Kidney epithelial cell (primary cell): Measurements from ENCODE around the gene RBP4. TPM values are rescaled to one million over a fixed set of nuclear protein-coding genes. Genes with fewer than 3 reads are reported as not detected.

Experiments
- DNase-seq: peaks from one replicate; pipeline ENCODE4 v3.0.0-alpha.2; 2010; ENCODE audit warnings: low read depth
- H3K27me3 ChIP-seq: 2 replicates; pipeline ENCODE4 v1.6.0; 2011; ENCODE audit warnings: low read length; ENCODE audit not compliant: control insufficient read depth, insufficient read depth
- H3K36me3 ChIP-seq: 2 replicates; pipeline ENCODE4 v1.5.1; 2011; ENCODE audit warnings: low read length; ENCODE audit not compliant: control insufficient read depth, insufficient read depth
- H3K4me3 ChIP-seq: 2 replicates; pipeline ENCODE4 v1.5.1; 2011; ENCODE audit warnings: low read depth, mild to moderate bottlenecking, control low read depth, low read length
- total RNA-seq: library from RNA; depleted of rRNA; stranded (reverse); fragments of >200 nt; gene quantifications from 2 replicates; pipeline ENCODE4 v1.2.3, GENCODE V29; 2015
- TF ChIP-seq, protein P1 (sequence below): IDR thresholded peaks from 2 replicates; pipeline ENCODE4 v1.5.1; 2011; ENCODE audit warnings: mild to moderate bottlenecking, moderate library complexity, low read length, control low read depth, inconsistent platforms; ENCODE audit not compliant: insufficient read depth, poor library complexity, severe bottlenecking

RBP4 gene
- total RNA-seq, 1 donor from 2014 or later = not detected

DNA sequence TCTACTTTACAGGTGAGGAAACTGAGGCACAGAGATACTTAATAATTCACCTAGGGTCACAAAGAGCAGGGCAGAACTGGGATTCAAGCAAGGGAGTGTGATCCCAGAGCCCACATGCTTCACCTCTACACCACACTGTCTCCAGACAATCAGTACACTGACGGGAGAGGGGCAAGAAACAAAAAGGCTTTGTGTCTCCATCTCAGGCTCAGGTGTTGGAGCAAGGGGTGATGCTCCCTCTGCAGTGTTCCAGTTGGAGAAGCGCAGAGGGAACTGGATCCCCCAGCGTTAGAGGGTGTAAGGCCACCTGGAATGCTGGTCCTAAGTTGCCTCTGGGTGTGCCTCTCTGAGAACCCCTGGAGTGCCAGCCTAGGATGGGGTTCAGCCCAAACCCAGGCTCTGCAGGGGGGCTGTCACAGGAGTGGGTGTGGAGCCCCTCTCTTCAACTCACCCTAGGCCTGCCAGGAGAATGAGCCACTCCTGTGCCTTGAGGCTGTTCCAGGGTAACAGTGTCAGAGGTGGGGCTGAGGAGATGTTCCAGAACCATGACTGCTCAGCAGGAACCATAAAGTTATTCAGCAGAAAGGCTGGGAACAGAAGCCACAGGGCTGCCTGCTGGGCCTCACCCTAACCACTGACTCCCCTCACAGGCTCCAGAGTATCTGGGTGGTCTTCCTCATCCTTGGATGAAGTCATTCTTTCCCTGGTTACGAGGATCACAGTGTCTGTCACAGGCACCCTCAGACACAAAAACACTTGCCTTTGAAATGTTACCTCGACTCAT lies 5.5 kb downstream of the RBP4 start:
- no peak overlapping the region for H3K4me3 ChIP-seq
- TF ChIP-seq, protein P1, sequence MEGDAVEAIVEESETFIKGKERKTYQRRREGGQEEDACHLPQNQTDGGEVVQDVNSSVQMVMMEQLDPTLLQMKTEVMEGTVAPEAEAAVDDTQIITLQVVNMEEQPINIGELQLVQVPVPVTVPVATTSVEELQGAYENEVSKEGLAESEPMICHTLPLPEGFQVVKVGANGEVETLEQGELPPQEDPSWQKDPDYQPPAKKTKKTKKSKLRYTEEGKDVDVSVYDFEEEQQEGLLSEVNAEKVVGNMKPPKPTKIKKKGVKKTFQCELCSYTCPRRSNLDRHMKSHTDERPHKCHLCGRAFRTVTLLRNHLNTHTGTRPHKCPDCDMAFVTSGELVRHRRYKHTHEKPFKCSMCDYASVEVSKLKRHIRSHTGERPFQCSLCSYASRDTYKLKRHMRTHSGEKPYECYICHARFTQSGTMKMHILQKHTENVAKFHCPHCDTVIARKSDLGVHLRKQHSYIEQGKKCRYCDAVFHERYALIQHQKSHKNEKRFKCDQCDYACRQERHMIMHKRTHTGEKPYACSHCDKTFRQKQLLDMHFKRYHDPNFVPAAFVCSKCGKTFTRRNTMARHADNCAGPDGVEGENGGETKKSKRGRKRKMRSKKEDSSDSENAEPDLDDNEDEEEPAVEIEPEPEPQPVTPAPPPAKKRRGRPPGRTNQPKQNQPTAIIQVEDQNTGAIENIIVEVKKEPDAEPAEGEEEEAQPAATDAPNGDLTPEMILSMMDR = no peak
- peaks cover 9% of the 10 kb centered on the region for H3K27me3 ChIP-seq
- DNase-seq = no peak
- no peaks in the 10 kb centered on the region for H3K36me3 ChIP-seq

GRCh38 chr10:93594518-93594917 lies 6.5 kb downstream of the RBP4 start:
- DNase-seq = no peak
- no peak overlapping the region for H3K4me3 ChIP-seq
- TF ChIP-seq, protein P1 = no peak
- no peaks in the 10 kb centered on the region for H3K36me3 ChIP-seq
- H3K27me3 ChIP-seq = no peaks in the 10 kb centered on the region

DNA sequence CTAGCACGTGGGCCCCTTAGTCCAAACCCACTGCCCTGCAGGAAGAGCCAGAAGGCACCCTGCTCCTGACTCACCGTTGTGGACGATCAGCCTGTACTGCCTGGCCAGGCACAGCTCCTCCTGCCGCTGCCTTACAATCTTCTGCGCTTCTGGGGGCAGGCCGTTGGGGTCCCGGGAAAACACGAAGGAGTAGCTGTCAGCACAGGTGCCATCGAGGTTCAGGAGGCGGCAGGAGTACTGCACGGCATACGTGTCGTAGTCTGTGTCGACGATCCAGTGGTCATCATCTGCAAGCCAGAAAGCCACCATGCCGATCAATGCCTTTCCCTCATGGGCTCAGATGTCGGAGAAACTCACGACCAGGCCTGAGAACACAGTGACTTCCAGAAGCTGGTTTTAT lies 7.3 kb downstream of the RBP4 start:
- Histone ChIP-seq H3K4me3 (no peak overlapping the region), H3K27me3 (no peaks in the 10 kb centered on the region), H3K36me3 (no peaks in the 10 kb centered on the region)
- TF ChIP-seq, protein P1 = no peak
- no peak for DNase-seq

- Histone ChIP-seq H3K4me3 (no peak overlapping the region), H3K36me3 (no peaks in the 10 kb centered on the region), H3K27me3 (no peaks in the 10 kb centered on the region)
- TF ChIP-seq, protein P1 = no peak
- no peak for DNase-seq
Observed at GRCh38 chr10:93593254-93593653, 7.8 kb downstream of the RBP4 start.

DNA sequence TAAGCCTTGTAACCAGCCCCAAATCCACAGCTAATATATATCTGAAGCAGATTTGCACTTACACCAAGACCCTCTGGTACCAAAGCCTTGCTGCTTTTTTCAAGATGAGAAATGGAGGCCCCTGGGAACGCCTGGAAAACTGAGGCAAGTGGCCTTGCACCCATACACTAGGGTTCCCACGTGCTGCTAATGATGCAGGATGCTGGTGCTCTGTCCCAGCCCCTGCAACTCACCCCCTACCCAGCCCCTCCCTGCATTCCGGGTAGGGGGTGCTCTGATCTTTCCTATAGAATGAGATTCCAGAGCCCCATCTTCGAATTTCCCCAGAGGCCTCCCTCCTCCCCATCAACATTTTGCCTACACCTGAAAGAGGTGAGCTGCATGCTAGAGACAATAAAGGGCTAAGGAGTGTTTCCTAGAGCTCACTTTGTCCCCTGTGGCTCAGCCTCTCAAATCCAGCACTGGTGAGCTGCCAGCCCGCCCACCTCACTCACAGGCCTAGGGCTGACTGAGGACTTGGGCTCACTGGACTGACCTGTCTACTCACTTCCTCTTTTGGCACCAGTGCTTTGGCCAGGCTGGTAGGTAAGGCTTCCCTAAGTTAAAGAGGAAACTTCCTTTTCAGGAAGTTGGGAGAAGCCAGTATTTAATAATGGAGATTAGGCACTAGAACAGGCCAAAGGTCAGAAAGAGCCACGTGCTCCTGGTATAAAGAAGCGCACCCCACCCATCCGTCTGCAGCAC lies 9.8 kb downstream of the RBP4 start:
- H3K27me3 ChIP-seq = no peaks in the 10 kb centered on the region
- no peak for DNase-seq
- no peaks in the 10 kb centered on the region for H3K36me3 ChIP-seq
- TF ChIP-seq, protein P1 = no peak
- H3K4me3 ChIP-seq = no peak overlapping the region
